NCI-H2171 treated with DMSO at 0.1 percent for 48 hours (cell line): ENCODE results near the gene DDX51.
"Not testable (repeated sequence)": the region's sequence is repeated elsewhere in the genome, so short reads cannot be mapped to it uniquely, and the experiment has no call there.

Experiments
- DNase-seq: peaks from one replicate; lab custom pipeline; 2025; lab: John Stamatoyannopoulos, UW

The DDX51 gene

GRCh38 chr12:132116709-132117557 lies 27.2 kb downstream of the DDX51 start:
- DNase-seq, result no peak

DNA sequence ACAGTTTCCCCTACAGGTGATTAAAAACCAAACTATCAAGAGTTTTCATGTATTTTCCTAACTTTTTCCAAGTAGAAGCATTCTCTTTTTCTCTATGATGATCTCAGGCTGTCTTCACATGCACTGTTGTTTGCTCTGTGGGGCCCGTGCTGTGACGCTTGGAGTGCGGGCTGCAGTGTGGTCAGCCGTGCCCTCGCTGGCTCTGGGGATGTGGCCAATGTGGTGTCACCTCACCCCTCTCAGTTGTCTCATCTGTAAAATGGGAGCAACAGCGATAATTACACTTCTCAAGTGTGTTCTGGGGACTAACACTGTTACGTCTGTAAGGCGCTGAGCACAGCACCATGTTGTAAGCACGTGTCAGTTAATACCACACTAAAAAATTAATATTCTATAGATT lies 28.6 kb downstream of the DDX51 start:
- DNase-seq, result no peak

DNA sequence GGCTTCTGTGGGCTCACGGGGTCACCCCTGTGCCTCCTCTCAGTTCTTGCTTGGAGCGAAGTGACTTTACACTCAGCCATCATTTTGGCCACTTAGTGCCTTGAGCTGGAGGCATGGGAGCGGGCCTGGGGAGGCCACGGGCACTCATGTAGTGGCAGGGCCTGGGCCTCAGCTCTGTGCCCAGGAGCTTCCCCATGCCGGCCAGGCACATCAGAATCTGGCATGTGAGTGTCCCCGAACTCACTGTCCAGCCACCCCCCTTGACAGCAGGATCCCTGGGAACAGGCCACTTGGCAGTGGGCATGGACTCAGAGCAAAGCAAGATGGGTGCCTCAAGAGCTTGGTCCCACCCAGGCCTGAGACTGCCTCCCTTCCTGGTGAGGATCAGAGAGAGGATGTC lies 29.5 kb downstream of the DDX51 start:
- DNase-seq, result no peak

GRCh38 chr12:132111654-132112304 lies 32.3 kb downstream of the DDX51 start:
- no peak for DNase-seq

- no peak for DNase-seq
Measured at GRCh38 chr12:132110677-132111076, 33.4 kb downstream of the DDX51 start.

DNA sequence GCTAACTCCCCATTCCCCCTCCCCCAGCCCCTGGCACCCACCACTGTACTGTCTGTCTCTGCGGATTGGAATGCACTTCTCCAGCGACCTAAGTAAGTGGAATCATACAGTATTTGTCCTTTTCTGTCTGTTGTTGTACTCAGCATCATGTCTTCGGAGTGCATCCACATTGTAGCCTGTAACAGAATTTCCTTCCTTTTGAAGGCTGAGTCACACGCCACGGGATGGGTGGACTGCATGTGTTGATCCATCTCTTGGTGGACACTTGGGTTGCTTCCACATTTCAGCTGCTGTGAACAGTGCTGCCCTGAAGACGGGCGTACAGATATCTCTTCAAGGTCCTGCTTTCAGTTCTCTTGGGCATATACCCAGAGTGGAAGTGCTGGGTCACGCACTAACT lies 34.4 kb downstream of the DDX51 start:
- no peak for DNase-seq

- DNase-seq, result no peak
Measured at GRCh38 chr12:132108211-132108832, 35.8 kb downstream of the DDX51 start.

- peak; percentile 8 for DNase-seq
Measured at GRCh38 chr12:132106921-132107320, 37.2 kb downstream of the DDX51 start.

- DNase-seq, result no peak
Measured at GRCh38 chr12:132105467-132105866, 38.7 kb downstream of the DDX51 start.

GRCh38 chr12:132103542-132104308 lies 40.4 kb downstream of the DDX51 start:
- no peak for DNase-seq

GRCh38 chr12:132103072-132103471 lies 41.0 kb downstream of the DDX51 start:
- not testable (repeated sequence) for DNase-seq

- DNase-seq, result no peak
Measured at GRCh38 chr12:132102297-132102696, 41.8 kb downstream of the DDX51 start.

GRCh38 chr12:132100306-132101065 lies 43.6 kb downstream of the DDX51 start:
- no peak for DNase-seq

DNA sequence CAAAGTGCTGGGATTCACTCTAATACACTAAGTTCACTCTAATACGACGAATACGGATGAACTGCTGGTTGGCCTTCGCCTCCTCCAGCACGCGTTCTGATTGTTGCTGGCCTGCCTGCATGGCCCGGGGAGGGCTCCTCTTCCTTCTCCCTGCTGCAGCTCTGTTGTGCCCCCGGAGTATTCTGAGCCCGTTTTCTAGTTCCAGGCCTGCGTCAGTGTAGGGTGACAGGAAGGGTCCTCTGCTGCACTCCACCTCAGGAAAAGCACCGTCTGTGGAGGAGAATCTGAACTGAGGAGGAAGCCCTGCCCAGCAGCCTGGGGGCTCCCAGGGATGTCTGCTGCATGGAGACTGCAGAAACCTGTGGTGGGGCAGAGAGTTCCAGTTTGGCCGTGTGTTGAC lies 44.4 kb downstream of the DDX51 start:
- DNase-seq, result no peak

GRCh38 chr12:132095520-132096409 lies 48.4 kb downstream of the DDX51 start:
- DNase-seq, result no peak

GRCh38 chr12:132094269-132094891 lies 49.7 kb downstream of the DDX51 start:
- no peak for DNase-seq

DNA sequence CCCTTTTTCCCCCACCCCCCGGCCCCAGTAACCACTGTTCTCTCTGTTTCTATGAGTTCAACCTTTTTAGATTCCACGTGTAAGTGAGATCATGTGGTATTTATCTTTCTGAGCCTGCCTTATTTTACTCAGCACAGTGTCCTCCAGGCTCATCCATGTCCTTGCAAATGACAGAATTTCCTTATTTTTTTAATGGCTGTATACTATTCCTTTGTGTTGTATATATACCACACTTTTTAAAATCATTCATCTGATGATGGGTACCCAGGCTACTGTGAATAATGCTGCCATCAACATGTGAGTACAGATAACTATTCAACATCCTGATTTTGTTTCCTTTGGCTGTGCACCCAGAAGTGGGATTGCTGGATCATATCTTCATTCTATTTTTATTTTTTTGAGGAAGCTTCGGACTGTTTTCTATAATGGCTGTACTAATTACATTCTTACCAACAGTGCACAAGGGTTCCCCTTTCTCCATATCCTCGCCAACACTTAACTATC lies 54.7 kb downstream of the DDX51 start:
- DNase-seq, result no peak
